SK-N-SH treated with all-trans-retinoic acid at 6 μM for 48 hours (cell line): Measurements from ENCODE around the gene POLR3C.

Experiments
- ATAC-seq: fragments of 200-7000 bp; cut with Tn5 transposase; 3 replicates; pipeline ENCODE4 v1.9.1; 2020; ENCODE audit warnings: mild to moderate bottlenecking, moderate library complexity
- ARNTL ChIP-seq: fragments of 450-650 bp; formaldehyde crosslinking; IDR thresholded peaks from 2 replicates; pipeline ENCODE4 v1.5.0; 2020; ENCODE audit warnings: low read depth, mild to moderate bottlenecking, moderate library complexity, borderline replicate concordance
- CREB5 ChIP-seq: fragments of 250-450 bp; sonication (Bioruptor Pico); IDR thresholded peaks from 2 replicates; pipeline ENCODE4 v1.5.1; 2020; ENCODE audit warnings: low read depth, mild to moderate bottlenecking, moderate library complexity
- CSDC2 ChIP-seq: fragments of 250-450 bp; sonication (Bioruptor Pico); IDR thresholded peaks from 2 replicates; pipeline ENCODE4 v1.5.0; 2020; ENCODE audit warnings: mild to moderate bottlenecking, moderate library complexity
- ESRRG ChIP-seq: fragments of 250-450 bp; sonication (Bioruptor Pico); IDR thresholded peaks from 2 replicates; pipeline ENCODE4 v1.6.1; 2021; ENCODE audit warnings: mild to moderate bottlenecking
- ISL1 ChIP-seq: fragments of 250-450 bp; sonication (Bioruptor Pico); IDR thresholded peaks from 2 replicates; pipeline ENCODE4 v2.1.2; 2022; ENCODE audit warnings: mild to moderate bottlenecking, moderate library complexity
- OSR1 ChIP-seq: fragments of 250-450 bp; sonication (Bioruptor Pico); IDR thresholded peaks from 2 replicates; pipeline ENCODE4 v1.8.0; 2022; ENCODE audit warnings: moderate library complexity, mild to moderate bottlenecking, inconsistent platforms
- RARB ChIP-seq: fragments of 250-450 bp; sonication (Bioruptor Pico); IDR thresholded peaks from 2 replicates; pipeline ENCODE4 v1.8.0; 2021; ENCODE audit warnings: mild to moderate bottlenecking, moderate library complexity
- SNAI2 ChIP-seq: fragments of 250-450 bp; sonication (Bioruptor Pico); IDR thresholded peaks from 2 replicates; pipeline ENCODE4 v1.5.0; 2020; ENCODE audit warnings: mild to moderate bottlenecking, moderate library complexity
- TCF4 ChIP-seq: fragments of 250-450 bp; sonication (Bioruptor Pico); IDR thresholded peaks from 2 replicates; pipeline ENCODE4 v1.8.0; 2021; ENCODE audit warnings: mild to moderate bottlenecking, moderate library complexity, borderline replicate concordance
- TOX ChIP-seq: fragments of 250-450 bp; sonication (Bioruptor Pico); IDR thresholded peaks from 2 replicates; pipeline ENCODE4 v1.8.0; 2021; ENCODE audit warnings: mild to moderate bottlenecking, moderate library complexity, borderline replicate concordance
- ZC3H10 ChIP-seq: fragments of 250-450 bp; sonication (Bioruptor Pico); IDR thresholded peaks from 2 replicates; pipeline ENCODE4 v1.5.1; 2021; ENCODE audit warnings: mild to moderate bottlenecking, moderate library complexity
- ZFP30 ChIP-seq: fragments of 450-650 bp; formaldehyde crosslinking; IDR thresholded peaks from 2 replicates; pipeline ENCODE4 v1.5.0; 2022; ENCODE audit warnings: mild to moderate bottlenecking, moderate library complexity
- ZNF70 ChIP-seq: fragments of 450-650 bp; formaldehyde crosslinking; IDR thresholded peaks from 2 replicates; pipeline ENCODE4 v1.5.0; 2020; ENCODE audit warnings: mild to moderate bottlenecking, moderate library complexity
- TF ChIP-seq, protein P1 (sequence below): fragments of 250-450 bp; sonication (Bioruptor Pico); IDR thresholded peaks from 2 replicates; pipeline ENCODE4 v1.5.0; 2020; ENCODE audit warnings: mild to moderate bottlenecking, moderate library complexity
- TF ChIP-seq, protein P2 (sequence below): fragments of 250-450 bp; sonication (Bioruptor Pico); IDR thresholded peaks from 2 replicates; pipeline ENCODE4 v1.8.0; 2020; ENCODE audit warnings: mild to moderate bottlenecking, moderate library complexity, borderline replicate concordance
- TF ChIP-seq, protein P3 (sequence below): fragments of 250-450 bp; sonication (Bioruptor Pico); IDR thresholded peaks from 2 replicates; pipeline ENCODE4 v1.5.1; 2021; ENCODE audit warnings: mild to moderate bottlenecking, moderate library complexity
- TF ChIP-seq, protein P4 (sequence below): fragments of 250-450 bp; sonication (Bioruptor Pico); IDR thresholded peaks from 2 replicates; pipeline ENCODE4 v1.8.0; 2021; ENCODE audit warnings: low read depth, mild to moderate bottlenecking, moderate library complexity, borderline replicate concordance

The POLR3C gene

DNA sequence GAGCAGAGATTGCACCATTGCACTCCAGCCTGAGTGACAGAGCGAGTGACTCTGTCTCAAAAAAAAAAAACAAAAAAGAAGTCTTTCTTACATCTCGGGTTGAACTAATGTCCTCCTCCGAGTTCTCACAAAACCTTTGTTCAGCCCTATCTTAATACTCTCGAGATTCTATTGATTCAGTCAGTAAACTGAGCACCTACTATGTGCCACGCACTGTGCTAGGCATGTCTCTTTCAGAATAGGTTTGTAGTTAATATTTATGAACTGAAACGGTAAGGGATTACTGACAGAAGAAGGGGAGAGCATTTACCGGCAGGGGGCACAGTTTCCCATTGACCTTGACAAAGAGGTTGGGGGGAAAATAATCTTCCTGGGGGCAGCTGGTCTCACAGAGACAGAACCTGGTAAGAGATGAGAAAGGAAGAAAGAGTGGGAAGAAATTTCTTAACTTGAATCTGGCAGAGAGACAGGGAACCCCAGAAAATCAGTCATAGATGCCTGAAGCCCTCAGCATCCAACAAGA lies 31.5 kb downstream of the POLR3C start:
- TF ChIP-seq, protein P1, sequence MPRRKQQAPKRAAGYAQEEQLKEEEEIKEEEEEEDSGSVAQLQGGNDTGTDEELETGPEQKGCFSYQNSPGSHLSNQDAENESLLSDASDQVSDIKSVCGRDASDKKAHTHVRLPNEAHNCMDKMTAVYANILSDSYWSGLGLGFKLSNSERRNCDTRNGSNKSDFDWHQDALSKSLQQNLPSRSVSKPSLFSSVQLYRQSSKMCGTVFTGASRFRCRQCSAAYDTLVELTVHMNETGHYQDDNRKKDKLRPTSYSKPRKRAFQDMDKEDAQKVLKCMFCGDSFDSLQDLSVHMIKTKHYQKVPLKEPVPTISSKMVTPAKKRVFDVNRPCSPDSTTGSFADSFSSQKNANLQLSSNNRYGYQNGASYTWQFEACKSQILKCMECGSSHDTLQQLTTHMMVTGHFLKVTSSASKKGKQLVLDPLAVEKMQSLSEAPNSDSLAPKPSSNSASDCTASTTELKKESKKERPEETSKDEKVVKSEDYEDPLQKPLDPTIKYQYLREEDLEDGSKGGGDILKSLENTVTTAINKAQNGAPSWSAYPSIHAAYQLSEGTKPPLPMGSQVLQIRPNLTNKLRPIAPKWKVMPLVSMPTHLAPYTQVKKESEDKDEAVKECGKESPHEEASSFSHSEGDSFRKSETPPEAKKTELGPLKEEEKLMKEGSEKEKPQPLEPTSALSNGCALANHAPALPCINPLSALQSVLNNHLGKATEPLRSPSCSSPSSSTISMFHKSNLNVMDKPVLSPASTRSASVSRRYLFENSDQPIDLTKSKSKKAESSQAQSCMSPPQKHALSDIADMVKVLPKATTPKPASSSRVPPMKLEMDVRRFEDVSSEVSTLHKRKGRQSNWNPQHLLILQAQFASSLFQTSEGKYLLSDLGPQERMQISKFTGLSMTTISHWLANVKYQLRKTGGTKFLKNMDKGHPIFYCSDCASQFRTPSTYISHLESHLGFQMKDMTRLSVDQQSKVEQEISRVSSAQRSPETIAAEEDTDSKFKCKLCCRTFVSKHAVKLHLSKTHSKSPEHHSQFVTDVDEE (CRISPR knock-in tag): no peak
- TF ChIP-seq OSR1 (no peak), CREB5 (CRISPR knock-in tag) (no peak), CSDC2 (no peak), ARNTL (no peak), SNAI2 (CRISPR knock-in tag) (no peak)
- TF ChIP-seq, protein P2, sequence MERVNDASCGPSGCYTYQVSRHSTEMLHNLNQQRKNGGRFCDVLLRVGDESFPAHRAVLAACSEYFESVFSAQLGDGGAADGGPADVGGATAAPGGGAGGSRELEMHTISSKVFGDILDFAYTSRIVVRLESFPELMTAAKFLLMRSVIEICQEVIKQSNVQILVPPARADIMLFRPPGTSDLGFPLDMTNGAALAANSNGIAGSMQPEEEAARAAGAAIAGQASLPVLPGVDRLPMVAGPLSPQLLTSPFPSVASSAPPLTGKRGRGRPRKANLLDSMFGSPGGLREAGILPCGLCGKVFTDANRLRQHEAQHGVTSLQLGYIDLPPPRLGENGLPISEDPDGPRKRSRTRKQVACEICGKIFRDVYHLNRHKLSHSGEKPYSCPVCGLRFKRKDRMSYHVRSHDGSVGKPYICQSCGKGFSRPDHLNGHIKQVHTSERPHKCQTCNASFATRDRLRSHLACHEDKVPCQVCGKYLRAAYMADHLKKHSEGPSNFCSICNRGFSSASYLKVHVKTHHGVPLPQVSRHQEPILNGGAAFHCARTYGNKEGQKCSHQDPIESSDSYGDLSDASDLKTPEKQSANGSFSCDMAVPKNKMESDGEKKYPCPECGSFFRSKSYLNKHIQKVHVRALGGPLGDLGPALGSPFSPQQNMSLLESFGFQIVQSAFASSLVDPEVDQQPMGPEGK (CRISPR knock-in tag): no peak
- no peak for ATAC-seq

DNA sequence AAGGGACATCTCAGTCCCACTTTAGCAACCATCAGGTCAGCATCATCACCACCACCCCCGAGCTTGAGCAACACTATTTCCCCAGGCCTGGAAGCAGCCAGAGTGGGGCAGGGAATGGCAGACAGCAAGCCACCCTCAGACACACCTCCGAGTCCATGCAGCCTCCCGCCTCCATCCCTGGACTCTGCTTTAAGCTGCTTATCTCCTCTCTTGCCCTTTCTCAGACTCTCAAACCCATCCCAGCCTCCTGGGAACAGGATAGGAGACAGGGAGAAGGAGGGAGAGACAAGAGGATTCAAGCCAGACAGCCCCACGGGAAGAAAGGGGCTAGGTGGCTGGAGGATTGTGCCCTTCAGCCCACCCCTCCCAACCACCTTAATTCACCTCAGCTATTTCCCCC lies 33.2 kb downstream of the POLR3C start:
- ATAC-seq: no peak

DNA sequence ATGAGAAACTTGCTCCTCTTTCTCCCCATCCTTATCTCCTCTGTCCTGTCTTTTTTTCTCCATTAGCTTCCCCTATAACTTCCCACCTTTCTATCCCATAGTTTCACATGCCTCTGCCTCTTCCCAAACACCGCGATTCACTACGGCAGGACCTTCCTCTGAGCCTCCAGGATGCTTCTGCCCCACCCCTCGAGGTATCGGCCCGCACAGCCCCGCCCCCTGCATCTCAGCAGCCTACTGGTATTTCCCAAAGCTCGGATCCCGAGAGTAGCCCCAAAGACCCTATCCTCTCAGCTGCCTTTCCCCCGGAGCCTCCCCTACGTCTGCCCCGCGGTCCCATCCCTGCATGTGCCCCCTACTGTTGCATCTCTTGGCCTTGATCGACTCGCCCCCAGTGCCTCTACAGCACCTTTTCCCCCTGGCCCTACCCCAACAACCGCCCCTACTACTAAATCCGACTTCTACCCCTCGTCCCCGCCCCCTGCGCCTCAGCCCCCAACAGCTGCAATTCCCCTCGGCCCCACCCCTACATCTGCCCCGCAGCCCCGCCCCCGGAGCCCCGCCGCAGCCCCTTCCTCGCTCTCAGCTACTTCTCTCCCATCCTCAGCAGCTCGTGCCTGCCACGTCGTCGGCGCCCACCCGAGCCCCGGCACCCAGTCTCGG lies 34.4 kb downstream of the POLR3C start:
- TF ChIP-seq, protein P2 (CRISPR knock-in tag): no peak
- no peak for TF ChIP-seq CREB5 (CRISPR knock-in tag)
- TF ChIP-seq ZFP30 (CRISPR knock-in tag): no peak
- TF ChIP-seq, protein P3, sequence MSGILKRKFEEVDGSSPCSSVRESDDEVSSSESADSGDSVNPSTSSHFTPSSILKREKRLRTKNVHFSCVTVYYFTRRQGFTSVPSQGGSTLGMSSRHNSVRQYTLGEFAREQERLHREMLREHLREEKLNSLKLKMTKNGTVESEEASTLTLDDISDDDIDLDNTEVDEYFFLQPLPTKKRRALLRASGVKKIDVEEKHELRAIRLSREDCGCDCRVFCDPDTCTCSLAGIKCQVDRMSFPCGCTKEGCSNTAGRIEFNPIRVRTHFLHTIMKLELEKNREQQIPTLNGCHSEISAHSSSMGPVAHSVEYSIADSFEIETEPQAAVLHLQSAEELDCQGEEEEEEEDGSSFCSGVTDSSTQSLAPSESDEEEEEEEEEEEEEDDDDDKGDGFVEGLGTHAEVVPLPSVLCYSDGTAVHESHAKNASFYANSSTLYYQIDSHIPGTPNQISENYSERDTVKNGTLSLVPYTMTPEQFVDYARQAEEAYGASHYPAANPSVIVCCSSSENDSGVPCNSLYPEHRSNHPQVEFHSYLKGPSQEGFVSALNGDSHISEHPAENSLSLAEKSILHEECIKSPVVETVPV (CRISPR knock-in tag): no peak
- TF ChIP-seq TCF4: no peak
- TF ChIP-seq OSR1: no peak
- no peak for TF ChIP-seq ZNF70
- no peak for TF ChIP-seq ESRRG (CRISPR knock-in tag)
- TF ChIP-seq SNAI2 (CRISPR knock-in tag): no peak
- TF ChIP-seq CSDC2: no peak
- TF ChIP-seq ZC3H10 (CRISPR knock-in tag): no peak
- no peak for TF ChIP-seq TOX
- peak; percentile 27 for ATAC-seq

More for the DNA sequence above, 33.2 kb downstream of the POLR3C start:
- TF ChIP-seq ZC3H10 (CRISPR knock-in tag): no peak
- no peak for TF ChIP-seq RARB (CRISPR knock-in tag)
- TF ChIP-seq, protein P2 (CRISPR knock-in tag): no peak
- TF ChIP-seq, protein P4, sequence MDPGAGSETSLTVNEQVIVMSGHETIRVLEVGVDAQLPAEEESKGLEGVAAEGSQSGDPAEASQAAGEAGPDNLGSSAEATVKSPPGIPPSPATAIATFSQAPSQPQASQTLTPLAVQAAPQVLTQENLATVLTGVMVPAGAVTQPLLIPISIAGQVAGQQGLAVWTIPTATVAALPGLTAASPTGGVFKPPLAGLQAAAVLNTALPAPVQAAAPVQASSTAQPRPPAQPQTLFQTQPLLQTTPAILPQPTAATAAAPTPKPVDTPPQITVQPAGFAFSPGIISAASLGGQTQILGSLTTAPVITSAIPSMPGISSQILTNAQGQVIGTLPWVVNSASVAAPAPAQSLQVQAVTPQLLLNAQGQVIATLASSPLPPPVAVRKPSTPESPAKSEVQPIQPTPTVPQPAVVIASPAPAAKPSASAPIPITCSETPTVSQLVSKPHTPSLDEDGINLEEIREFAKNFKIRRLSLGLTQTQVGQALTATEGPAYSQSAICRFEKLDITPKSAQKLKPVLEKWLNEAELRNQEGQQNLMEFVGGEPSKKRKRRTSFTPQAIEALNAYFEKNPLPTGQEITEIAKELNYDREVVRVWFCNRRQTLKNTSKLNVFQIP (CRISPR knock-in tag): no peak
- no peak for TF ChIP-seq SNAI2 (CRISPR knock-in tag)
- no peak for TF ChIP-seq ZFP30 (CRISPR knock-in tag)
- no peak for TF ChIP-seq ARNTL
- no peak for TF ChIP-seq ISL1
- TF ChIP-seq ESRRG (CRISPR knock-in tag): no peak
- TF ChIP-seq, all 23 proteins: peak for 0
